Stimulated activated CD4-positive, alpha-beta T cell treated with anti-CD3 and anti-CD28 coated beads, Interleukin-15, amount 100 ng/mL, for 24 hours (primary cell): ENCODE results near the gene SLCO4A1.
A peak's percentile ranks its signal among the peaks of the same experiment; 100 is the strongest.

Source experiments
- DNase-seq: peaks from one replicate; pipeline ENCODE4 v3.0.0-alpha.2; 2020

SLCO4A1 gene

DNA sequence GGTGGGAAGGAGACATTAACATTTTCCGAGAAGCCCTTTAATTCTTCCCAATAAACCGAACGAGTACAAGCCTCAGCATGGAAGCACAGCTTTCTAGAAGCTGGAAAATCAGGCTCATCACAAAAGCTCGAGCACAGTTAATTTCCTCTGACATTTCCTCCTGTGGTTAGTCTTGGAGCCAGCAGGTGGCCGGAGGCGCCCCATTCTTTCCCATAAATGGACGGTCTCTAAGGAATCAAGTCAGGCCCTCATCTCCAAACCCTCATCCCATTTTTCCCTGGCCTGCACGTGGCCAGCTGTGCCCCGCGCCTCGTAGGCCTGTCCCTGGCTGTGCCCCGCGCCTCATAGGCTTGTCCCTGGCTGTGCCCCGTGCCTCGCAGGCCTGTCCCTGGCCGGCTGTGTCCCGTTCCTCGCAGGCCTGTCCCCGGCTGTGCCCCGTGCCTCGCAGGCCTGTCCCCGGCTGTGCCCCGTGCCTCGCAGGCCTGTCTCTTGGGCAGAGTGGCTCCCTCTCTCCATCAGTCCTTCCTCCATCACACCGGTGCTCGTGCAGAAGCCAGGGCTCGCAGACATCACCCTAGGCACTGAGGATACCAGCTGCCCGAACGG, 46.7 kb downstream of the SLCO4A1 start:
- no peak for DNase-seq

DNA sequence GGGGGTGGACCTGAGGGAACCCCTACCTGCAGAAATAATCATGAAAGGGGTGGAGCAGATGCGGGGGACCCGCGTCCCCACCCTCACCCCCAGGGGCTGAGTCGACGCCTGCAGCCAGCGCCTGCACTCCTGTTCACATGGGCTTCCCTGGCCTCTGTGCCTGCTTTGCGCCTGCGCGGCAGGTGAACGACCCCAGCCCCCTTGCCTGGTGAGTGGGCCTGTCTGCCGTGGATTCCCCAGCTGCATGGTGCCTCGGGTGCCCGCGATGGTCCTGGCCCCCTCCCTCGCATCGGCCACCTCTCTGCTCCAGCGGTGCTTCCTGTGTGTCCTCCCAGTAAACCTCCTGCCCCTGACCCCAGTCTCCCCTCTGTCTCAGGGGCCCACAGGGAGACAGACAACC, 47.6 kb downstream of the SLCO4A1 start:
- DNase-seq: no peak

DNA sequence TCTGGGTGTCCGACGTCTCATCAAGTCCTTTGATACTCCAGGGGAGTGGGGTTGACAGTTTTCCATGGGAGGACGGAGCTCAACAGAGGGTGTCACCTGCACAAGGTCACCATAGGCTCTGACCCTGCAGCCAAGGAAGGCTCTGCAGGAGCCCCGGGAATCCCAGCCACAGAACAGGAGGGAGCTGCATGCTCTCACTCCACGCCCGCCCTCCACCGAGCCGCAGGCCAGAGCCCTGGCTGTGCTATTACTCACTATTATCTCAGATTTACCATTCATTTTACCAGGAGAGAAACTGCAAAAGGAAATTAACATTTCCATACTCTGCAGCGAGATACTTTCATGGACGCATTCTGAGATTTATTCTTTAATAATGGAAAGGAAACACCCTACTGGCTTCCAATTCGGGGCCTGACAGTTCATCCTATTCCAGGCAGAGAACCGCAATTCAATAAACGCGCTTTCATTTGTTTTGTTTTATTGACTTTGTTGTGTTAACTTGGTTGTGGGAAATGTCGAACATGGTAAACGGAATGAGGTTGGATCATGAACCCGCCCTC, 48.0 kb downstream of the SLCO4A1 start:
- no peak for DNase-seq

DNA sequence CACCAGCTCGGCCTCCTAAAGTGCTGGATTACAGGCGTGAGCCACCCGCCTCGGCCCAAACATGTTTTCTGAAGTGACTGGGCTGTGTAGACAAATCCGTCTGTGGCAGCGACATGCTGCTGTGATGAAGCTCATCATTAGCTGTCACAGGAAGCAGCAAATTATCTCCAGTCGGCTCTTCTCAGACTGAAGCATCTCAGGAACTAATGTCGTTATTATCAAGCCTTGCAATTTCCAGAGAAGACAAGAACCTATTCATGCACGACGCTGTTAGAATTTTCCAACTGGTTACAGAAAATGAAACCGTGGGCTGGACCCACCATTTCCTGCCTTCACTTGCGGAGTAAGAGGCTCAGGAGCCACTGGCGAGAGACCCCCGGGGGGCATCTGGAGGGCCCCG, 49.2 kb downstream of the SLCO4A1 start:
- DNase-seq: no peak

DNA sequence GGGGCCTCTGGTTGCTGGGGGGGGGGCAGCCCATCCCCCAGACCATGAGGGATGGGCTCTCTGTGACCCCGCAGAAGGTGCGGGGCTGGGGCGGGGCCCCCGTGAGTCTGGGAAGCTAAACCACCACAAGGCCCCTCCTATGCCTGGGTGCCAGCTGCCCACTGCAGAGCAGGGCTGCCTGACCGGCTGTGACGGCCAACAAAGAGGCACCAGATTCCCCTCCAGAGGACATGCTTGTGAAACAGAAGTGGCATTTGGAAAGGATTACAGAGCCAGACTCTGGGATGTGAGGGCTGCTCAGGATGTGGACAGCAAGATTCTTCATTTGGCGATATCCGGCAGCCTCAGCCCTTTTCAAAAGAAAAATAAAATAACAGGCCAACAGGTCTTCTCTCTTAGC, 49.9 kb downstream of the SLCO4A1 start:
- DNase-seq: no peak

DNA sequence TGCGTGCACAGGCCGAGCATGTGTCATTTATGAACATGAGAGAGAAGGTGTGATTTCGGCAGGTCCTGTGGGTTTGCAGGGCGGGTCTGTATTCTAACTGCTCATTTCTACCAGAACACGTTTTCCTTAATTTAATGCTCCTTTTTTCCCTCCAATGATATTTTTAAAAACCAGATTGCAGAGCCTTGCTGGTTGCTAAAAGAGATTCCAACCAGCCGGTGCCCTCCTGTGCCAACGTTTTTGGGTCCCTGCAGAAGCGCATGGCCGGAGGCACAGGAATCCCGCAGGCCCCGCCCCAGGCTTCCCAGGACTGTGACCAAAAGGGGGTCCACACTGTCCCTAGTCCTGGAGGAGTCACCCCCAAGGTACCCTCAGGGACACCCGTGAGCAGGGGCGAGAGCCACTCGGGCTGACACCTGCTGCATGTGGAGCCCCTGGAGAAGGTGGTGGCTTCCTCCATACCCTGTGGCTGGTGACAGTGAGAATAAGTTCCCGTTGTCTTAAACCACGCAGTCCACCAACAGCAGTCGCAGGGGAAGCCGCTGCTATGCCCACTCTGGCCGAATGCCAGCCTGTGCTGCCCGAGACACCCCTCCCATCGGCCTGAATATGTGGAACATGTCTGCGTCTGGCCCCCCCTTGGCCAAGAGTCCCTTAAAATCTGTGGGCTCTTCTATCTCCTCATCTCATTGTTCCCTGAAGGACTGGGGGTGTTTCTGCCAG, 50.7 kb downstream of the SLCO4A1 start:
- no peak for DNase-seq

DNA sequence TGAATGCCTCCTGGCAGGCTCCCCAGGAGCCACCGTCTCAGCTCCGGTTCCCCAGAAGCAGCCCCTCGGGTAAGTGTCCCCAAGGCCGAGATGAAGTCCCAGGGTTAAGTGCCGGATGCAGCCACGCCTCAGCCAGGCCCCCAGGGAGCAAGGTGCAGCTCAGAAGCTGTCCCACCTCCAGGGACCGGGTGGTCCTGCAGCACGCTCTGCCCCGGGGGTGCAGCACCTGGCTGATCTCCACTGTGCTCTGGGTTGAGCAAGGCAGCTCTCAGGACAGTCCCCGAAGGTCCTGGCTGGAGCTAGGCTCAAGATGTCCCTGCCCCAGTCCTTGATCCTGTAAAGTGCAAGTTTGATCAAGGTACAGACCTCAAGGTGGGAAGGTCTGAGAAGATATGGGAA, 51.2 kb downstream of the SLCO4A1 start:
- DNase-seq: no peak

DNA sequence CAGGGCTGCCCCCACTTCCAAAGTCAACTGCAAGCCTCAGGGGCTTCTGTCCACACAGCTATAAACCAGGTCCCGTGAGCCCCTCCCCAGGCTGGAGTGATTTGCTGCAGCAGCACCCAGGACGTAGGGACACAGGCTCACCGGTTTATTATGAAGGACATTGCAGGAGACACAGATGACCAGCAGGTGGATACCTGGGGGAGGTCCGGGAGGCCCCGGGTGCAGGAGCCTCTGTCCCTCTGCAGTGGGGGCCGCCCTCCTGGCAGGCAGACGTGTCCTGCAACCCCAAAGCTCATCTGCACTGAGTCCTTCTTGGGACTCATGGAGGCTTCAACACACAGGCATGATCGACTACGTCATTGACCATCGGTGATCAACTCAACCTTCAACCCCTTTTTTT, 51.8 kb downstream of the SLCO4A1 start:
- no peak for DNase-seq

DNA sequence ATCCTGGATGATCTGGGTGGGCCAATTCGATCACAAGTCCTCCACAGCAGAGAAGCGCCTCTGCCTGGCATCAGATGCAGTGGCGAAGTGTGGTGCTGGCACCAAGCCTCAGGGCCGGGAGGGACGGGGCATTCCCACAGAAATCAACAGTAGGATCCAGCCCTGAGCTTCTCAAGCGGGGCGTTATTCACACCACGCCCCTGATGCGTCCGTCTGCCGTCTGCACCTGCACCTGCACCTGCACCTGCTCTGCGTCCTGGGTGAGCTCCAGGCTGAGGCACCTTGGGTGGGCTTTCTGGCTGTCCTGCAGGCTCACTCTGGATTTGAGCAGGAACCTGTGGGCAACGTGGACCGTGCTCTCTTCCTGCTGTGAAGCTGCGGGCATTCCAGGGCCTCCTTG, 52.6 kb downstream of the SLCO4A1 start:
- no peak for DNase-seq

DNA sequence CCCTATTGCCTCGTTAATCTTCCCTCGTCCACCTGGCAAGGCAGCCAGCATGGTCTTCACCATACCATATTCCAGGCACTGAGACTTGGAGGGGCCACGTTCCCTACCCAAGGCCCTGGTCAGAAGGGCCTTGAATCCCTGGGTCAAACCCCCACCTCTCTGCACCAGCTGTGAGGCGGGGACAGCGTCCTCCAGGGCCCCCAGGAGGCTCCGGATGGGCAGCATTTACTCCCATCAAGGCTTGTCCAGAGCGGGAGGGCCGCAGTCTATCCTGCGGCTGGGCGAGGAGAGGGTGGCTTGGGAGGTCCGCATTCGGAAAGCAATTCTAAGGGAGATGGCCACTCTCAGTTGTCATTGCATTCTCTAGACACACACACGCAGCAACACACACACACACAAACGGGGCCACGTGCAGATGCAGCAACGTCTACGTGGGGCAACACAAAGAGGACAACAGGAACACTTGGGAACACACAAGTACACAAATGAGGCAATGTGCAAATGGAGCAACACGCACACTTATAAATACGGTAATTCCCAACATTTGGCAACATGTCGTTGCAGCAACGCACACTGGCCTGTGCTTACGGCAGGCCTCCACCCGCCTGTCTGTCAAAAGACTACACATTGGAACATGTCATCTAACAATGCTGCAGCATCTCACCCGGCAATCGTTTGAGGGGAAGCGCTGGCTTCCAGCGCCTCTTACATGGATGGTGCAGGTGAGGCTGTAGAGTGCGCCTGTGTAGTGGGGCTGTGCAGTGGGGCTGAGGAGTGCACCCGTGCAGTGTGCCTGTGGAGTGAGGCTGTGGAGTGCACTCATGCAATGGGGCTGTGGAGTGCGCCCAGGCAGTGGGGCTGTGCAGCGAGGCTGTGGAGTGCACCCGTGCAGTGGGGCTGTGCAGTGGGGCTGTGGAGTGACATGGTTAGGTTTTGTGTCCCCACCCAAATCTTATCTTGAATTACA, 53.4 kb downstream of the SLCO4A1 start:
- no peak for DNase-seq

DNA sequence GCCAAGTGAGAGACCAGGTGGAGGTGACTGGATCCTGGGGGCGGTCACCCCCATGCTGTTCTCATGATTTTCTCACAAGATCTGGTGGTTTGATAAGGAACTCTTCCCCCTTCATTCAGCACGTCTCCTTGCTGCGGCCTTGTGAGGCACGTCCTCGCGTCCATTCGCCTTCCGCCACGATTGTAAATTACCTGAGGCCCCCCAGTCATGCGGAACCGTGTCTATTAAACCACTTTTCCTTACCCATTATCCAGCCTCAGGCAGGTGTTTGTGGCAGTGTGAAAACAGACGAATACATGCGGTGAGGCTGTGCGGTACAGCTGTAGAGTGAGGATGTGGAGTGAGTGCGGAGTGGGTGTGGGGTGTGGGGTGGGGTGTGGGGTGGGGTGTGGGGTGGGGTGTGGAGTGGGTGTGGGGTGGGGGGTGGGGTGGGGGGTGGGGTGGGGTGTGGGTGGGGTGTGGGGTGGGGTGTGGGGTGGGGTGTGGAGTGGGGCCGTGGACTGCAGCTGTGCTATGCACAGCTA, 54.2 kb downstream of the SLCO4A1 start:
- DNase-seq: no peak

DNA sequence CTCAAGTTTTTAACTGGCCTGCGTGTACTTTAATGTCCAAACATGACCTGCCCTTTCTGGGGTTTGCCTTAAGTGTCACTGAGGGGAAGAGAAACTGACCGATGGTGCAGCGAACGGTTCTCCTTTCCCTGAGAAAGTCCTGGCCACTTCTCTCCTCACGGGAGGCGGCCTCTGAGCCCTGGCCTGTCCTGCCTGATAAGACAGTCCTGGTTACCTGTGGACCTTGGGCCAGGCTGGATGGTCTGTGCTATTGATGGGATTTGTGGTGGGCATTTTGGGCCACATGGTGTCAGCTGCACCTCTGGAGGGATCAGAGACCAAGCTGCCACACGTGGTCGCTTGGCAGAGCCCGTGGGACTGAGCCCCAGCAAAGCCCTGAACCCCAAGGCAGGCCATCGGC, 54.7 kb downstream of the SLCO4A1 start:
- DNase-seq: no peak

DNA sequence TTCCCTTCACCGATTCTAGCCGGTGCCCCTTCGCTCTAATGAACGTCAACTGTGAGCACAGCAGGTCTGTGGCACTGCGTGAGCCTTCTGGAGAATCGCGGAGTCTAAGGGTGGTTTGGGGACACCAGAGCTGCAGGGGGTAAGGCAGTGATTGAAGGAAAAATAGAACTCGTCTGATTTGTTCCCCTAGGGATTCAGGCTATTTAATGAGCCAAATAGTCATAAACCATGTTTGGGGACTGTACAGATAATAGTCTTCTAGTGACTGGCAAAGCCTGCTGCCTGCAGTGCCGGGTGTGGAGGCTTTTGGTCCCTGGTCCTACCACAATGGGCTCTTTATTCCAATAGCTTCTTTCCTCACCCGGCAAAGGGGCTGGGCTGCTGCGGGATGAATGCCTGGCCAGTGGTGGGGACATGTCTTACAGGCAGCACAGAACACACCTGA, 55.2 kb downstream of the SLCO4A1 start:
- no peak for DNase-seq

DNA sequence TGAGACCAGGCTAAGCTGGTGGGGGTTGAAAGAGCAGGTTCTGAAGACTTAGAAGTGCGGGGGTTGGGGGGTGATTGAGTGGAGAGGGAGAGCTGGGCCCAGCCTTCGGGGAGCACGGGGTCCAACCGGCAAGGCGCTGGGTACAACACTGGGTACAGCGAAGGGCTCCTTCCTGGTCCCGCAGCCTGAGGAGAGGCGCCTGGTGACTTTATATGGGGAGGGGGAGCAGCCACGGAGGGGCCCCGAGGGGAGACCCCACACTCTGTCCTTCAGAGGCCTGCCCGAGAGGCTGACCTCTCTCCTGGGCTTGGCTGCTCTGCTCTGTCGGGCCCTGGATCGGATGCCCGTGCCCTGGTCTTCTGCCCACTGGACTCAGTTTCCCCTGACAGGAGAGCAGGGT, 55.9 kb downstream of the SLCO4A1 start:
- DNase-seq: no peak

DNA sequence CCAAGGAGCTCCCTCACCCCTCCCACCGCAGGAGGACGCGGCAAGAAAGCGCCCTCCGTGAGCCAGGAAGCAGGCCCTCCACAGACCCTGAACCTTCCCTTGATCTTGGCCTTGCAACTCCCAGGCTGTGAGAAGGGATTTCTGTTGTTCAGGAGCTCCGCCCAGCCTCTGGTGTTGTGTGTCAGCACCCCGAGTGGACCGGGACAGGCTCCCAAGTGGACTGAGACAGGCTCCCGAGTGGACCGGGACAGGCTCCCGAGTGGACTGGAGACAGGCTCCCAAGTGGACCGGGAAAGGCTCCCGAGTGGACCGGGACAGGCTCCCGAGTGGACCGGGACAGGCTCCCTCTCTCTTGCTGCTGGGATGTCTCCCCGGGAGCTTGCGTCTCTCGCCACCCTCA, 57.0 kb downstream of the SLCO4A1 start:
- no peak for DNase-seq

DNA sequence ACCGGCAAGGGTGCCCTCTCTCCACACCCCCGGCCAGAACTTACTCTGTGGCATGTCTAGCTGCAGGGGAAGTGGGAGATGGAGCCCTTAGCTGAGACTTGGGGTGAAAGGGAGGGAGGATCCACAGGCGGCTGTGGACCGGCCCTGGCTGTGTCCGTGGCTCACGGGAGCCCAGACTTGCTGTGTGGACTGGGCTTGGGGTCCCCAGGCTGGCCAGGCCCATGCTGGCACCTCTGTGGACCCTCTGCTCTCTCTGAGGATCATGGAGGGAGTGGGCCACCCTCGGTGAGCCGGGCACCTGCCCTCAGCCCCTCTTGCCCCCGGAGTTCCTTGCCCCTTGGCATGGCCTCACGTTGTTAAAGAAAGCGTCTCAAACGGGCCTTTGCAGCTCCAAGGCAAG, 57.4 kb downstream of the SLCO4A1 start:
- DNase-seq: no peak

DNA sequence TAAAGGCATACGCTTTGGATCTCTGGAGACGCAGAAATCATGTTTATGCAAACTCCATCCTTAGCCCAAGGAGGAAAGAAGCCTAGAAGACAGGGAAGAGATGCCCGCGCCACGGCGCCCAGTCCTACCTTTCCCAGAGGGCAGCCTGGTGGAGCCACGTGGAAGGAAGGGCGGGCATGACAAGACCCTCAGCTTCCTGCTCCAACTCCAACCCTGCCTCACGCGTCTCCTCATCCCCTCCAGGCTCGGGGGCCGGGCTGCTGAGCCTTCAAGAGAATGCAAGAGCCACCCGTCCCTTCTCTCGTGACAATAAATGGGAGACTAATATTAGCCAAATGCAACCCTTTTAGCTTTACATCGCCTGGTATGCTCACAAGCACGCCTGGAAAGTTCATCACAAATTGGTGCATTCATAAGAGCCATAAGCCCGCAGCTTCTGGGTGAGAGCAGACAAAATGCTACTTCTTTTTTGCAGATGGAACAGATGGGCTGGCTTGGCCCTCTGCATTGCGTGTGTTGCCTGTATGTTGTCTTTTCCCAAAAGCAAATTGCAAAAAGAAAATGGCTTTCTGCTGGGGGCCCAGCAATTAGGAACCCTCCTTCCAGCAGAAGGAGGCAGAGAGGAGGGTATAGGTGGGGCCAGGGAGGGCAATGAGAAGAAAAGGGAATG, 58.1 kb downstream of the SLCO4A1 start:
- no peak for DNase-seq

DNA sequence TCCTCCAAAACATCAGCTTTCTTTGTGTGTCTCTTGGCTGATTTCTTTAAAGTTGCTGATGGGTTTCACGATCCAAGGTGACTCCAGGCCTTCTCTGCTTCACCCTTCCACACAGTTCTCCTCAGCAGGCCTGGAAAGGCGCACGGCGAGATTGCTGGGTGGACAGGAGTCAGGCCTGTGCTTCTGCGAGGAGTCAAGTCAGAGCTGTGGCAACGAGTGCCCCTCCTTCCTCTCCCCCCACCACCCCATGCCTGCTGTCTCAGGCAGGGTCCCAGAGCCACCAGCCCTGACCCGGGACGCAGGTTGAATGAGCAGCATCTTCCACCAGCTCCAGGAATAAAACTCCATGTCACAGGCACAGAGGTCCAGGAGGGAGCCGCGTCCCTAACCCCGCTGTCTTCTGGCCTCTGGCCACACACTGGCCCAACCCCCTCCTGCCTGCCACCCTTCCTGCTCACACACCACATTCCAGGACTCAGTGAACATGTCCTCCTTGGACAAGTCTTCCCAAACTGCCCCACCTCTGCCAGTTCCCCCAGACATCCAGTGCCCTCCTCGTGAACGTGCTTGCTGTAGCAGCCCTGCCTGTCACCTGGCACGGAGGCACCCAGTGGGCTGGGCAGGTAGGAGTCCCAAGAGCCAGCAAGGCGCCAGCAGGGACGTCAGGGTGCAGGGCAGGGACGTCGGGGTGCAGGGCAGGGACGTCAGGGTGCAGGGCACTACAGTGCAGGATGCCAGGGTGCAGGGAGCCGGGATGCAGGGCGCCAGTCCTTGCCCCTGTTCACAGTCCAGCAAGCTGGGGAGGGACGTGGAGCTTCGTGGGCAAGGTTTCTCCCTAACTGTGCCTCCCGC, 59.1 kb downstream of the SLCO4A1 start:
- DNase-seq: no peak

DNA sequence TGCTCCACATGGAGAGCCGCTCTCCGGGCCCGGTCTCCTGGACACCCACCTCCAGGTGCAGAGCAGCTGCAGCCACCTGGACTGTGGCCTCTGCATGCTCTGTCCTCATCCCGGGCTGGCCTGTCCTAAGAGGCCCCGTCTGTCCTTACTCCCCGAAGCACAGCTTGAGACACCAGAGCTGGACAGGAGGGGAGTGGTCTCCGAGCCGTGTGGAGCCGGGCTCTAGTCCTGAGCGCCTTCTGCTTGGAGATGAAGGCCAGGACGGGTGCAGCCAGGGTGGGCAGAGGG, 59.7 kb downstream of the SLCO4A1 start:
- DNase-seq: no peak

DNA sequence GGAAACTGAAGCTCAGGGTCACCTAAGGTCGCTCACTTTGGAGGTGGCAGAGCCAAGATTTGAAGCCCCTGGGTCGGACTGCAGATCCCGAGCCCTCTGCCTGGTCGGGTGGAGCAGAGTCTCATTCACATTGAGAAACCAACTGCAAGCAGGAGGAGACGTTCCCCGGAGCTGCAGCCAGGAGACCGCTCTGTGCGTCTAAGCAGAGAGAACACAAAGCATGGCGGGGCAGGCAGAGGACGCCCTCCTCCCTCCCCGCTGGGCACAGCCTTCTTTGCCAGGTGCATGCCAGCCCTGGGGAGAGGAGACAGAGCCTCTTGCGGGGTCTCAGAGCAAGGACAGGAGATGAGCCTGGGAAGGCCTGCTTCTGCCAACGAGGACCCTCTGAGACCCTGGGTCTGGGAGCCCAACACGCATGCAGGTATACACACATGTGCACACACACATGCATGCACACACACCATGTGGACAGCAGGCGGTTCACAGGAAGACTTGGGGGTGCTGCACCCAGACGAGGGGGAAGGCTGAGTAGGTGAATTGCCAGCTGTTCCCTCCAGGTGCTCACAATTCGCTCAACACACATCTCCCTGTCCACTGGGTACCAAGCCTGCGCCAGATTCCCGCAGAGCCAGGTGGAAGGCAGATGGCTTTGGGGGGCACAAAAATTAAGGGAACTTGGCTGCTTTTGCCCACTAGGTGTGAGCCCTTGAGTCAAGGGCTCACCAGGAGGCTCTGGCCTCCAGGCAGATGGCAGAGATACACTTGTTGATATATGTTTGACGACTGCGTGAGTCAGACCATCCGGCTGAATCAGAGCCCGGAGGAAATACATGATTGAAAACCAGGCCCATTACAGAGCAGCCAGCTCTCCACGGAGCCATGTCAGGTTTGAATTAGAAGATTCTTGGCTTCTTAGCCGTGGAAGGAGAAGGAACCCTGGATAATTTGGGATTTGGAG, 60.9 kb downstream of the SLCO4A1 start:
- DNase-seq: peak; percentile 36

DNA sequence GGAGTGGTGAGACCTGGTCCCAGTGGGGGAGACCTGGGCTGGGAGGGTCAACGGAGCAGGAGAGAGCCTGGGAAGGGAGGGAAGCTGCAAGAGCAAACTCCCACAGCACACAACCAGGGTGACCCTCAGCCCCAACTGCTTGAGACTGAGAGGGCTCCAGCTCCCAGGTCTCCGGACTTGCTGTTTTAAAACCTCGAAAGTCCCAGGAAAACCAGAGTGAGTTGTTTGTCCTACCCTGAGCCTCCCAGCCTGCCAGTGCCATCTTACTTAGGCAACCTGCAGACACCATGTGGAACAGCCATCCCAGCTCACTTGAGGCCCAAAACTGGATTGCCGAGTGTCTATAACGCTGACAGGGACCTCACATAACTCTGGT, 61.5 kb downstream of the SLCO4A1 start:
- DNase-seq: no peak
